CD14-positive monocyte (primary cell): ENCODE results near the gene RRP8. TPM values are rescaled to one million over a fixed set of nuclear protein-coding genes. Genes with fewer than 3 reads are reported as not detected.

Experiments used
- DNase-seq, 3 donors: peaks; one replicate each; pipeline ENCODE4 v3.0.0-alpha.2; 2011 to 2022
- H2AFZ ChIP-seq: 2 replicates; pipeline ENCODE4 v1.6.0; 2012; ENCODE audit warnings: mild to moderate bottlenecking, low read depth, low read length, inconsistent platforms; ENCODE audit not compliant: insufficient read depth, poor library complexity, severe bottlenecking
- H3K27ac ChIP-seq, 2 donors: 1 replicate in 1 of 2; 2 replicates in 1 of 2; pipeline ENCODE4 v1.5.1; 2012 to 2013; ENCODE audit warnings: low read length in 2 of 2, control low read depth in 1 of 2, inconsistent platforms in 1 of 2, low read depth in 1 of 2, mild to moderate bottlenecking in 1 of 2
- H3K27me3 ChIP-seq, 2 donors: one replicate each; pipeline versions ENCODE4 v1.6.0 to v1.6.1; 2011 to 2013; ENCODE audit warnings: low read length in 2 of 2; ENCODE audit not compliant: control insufficient read depth in 2 of 2, insufficient read depth in 2 of 2
- H3K36me3 ChIP-seq, 2 donors: replicated peaks in 1 of 2; 1 replicate in 1 of 2; 2 replicates in 1 of 2; pipeline versions ENCODE4 v1.5.1 to v1.6.1; 2012 to 2013; ENCODE audit warnings: low read length in 2 of 2, control low read depth in 1 of 2, inconsistent platforms in 1 of 2, mild to moderate bottlenecking in 1 of 2; ENCODE audit not compliant: insufficient read depth in 2 of 2, control insufficient read depth in 1 of 2
- H3K4me1 ChIP-seq, 2 donors: 1 replicate in 1 of 2; 2 replicates in 1 of 2; pipeline versions ENCODE4 v1.5.1 to v1.6.1; 2012 to 2013; ENCODE audit warnings: low read length in 2 of 2, control low read depth in 1 of 2, inconsistent platforms in 1 of 2, mild to moderate bottlenecking in 1 of 2, moderate library complexity in 1 of 2; ENCODE audit not compliant: insufficient read depth in 2 of 2, control insufficient read depth in 1 of 2
- H3K4me2 ChIP-seq: replicated peaks from 2 replicates; pipeline ENCODE3; 2012; ENCODE audit warnings: low read length, moderate library complexity, mild to moderate bottlenecking; ENCODE audit not compliant: poor library complexity, severe bottlenecking; ENCODE audit errors: extremely low read depth
- H3K4me3 ChIP-seq, 3 experiments: fragments of 200-600 bp in 1 of 3; sonication (generic) in 1 of 3; replicated peaks in 1 of 3; 1 replicate in 2 of 3; 2 replicates in 1 of 3; pipeline ENCODE4 v1.5.1; 2011 to 2013; ENCODE audit warnings: low read length in 3 of 3, mild to moderate bottlenecking in 3 of 3, control low read depth in 2 of 3, low read depth in 2 of 3, inconsistent platforms in 1 of 3, moderate library complexity in 1 of 3
- H3K79me2 ChIP-seq: 2 replicates; pipeline ENCODE4 v1.6.0; 2012; ENCODE audit warnings: mild to moderate bottlenecking, control low read depth, inconsistent platforms, low read length, moderate library complexity; ENCODE audit not compliant: insufficient read depth
- H3K9ac ChIP-seq: 2 replicates; pipeline ENCODE4 v1.6.0; 2017; ENCODE audit warnings: low read length, mild to moderate bottlenecking; ENCODE audit not compliant: insufficient read depth, poor library complexity, severe bottlenecking
- H3K9me3 ChIP-seq, 2 donors: replicated peaks in 1 of 2; 1 replicate in 1 of 2; 2 replicates in 1 of 2; pipeline versions ENCODE4 v1.5.1 to v1.6.1; 2012 to 2013; ENCODE audit warnings: low read length in 2 of 2, control low read depth in 1 of 2; ENCODE audit not compliant: control insufficient read depth in 1 of 2, insufficient read depth in 1 of 2
- H4K20me1 ChIP-seq: 2 replicates; pipeline ENCODE4 v1.6.0; 2012; ENCODE audit warnings: mild to moderate bottlenecking, low read length, control low read depth, moderate library complexity; ENCODE audit not compliant: insufficient read depth
- H3K27ac Mint-ChIP-seq, 7 donors: one replicate each; pipeline ENCODE4 v1.8.0; 2020; ENCODE audit warnings: mild to moderate bottlenecking in 7 of 7, mixed read lengths in 7 of 7, moderate library complexity in 6 of 7, inconsistent platforms in 2 of 7
- H3K27me3 Mint-ChIP-seq, 3 donors: one replicate each; pipeline ENCODE4 v1.8.0; 2021 to 2022; ENCODE audit warnings: low read depth in 3 of 3, mild to moderate bottlenecking in 3 of 3, mixed read lengths in 3 of 3, moderate library complexity in 3 of 3, inconsistent platforms in 1 of 3
- H3K36me3 Mint-ChIP-seq, 2 donors: one replicate each; pipeline ENCODE4 v1.8.0; 2020; ENCODE audit warnings: mixed read lengths in 2 of 2, inconsistent platforms in 1 of 2, mild to moderate bottlenecking in 1 of 2
- H3K4me1 Mint-ChIP-seq: one replicate; pipeline ENCODE4 v1.8.0; 2020; ENCODE audit warnings: mild to moderate bottlenecking, mixed read lengths
- H3K4me3 Mint-ChIP-seq, 2 donors: one replicate each; pipeline ENCODE4 v1.8.0; 2020; ENCODE audit warnings: mild to moderate bottlenecking in 2 of 2, mixed read lengths in 2 of 2, moderate library complexity in 1 of 2
- H3K9me3 Mint-ChIP-seq, 7 donors: one replicate each; pipeline ENCODE4 v1.8.0; 2020 to 2022; ENCODE audit warnings: mixed read lengths in 7 of 7, mild to moderate bottlenecking in 6 of 7, moderate library complexity in 6 of 7, inconsistent platforms in 2 of 7
- CTCF ChIP-seq: fragments of 200-600 bp; IDR thresholded peaks from one replicate; pipeline ENCODE4 v1.8.0; 2022; ENCODE audit warnings: antibody characterized with exemption, mild to moderate bottlenecking
- WGBS: methylation state at CpG from one replicate; pipeline ENCODE4 v1.1.5; 2013; ENCODE audit warnings: missing lambda C conversion rate; ENCODE audit not compliant: insufficient coverage; 5-methylcytosine and 5-hydroxymethylcytosine counted together
- intact Hi-C, 2 donors: fragments of 100-400 bp; cut with micrococcal nuclease; formaldehyde crosslinking; loops; one replicate each; pipeline versions ENCODE4 v1.15.0 to v1.15.1; 2023
- polyA plus RNA-seq, 3 donors: library from polyadenylated mRNA; depleted of rRNA in 1 of 3; unstranded in 2 of 3; stranded (reverse) in 1 of 3; fragments of 300-500 nt in 2 of 3; fragments of >200 nt in 1 of 3; fragmentation: Illumina TruSeq in 2 of 3; gene quantifications; 1 replicate in 2 of 3; 2 replicates in 1 of 3; pipeline ENCODE4 v1.2.3, GENCODE V29; 2012 to 2021

The RRP8 gene
- polyA plus RNA-seq, 3 donors: 7.2 to 14.1 (median 11.9) TPM

- intact Hi-C loops: no loop called here
- Mint-ChIP-seq H3K9me3 (no peaks in the 10 kb centered on the region), H3K27ac (no peak overlapping the region), H3K4me1 (no peaks in the 10 kb centered on the region), H3K4me3 (no peak overlapping the region), H3K27me3 (peaks cover 0 to 3% (median 1%) of the 10 kb centered on the region in 3 donors), H3K36me3 (peaks cover 20 to 26% of the 10 kb centered on the region in 2 donors)
- no peak overlapping the region for H3K4me3 ChIP-seq
- H3K36me3 ChIP-seq: peaks cover 0 to 29% of the 10 kb centered on the region in 2 donors
- no peaks in the 10 kb centered on the region for H3K4me1 ChIP-seq
- H3K9me3 ChIP-seq: no peaks in the 10 kb centered on the region
- no peaks in the 10 kb centered on the region for H3K27me3 ChIP-seq
- no peaks in the 10 kb centered on the region for H3K79me2 ChIP-seq
- no peak for DNase-seq
- H3K4me2 ChIP-seq: no peak overlapping the region
- H3K9ac ChIP-seq: no peak overlapping the region
- H3K27ac ChIP-seq: no peak overlapping the region
- H4K20me1 ChIP-seq: no peaks in the 10 kb centered on the region
- H2AFZ ChIP-seq: no peak overlapping the region
- WGBS: 98% methylated on average over 6 of the region's 8 CpGs
- TF ChIP-seq CTCF: no peak
These were observed 56.7 kb downstream of the RRP8 start for GRCh38 chr11:6546735-6547134.

GRCh38 chr11:6545917-6546605 lies 57.4 kb downstream of the RRP8 start:
- no peaks in the 10 kb centered on the region for H3K4me1 ChIP-seq
- no peak overlapping the region for H3K9ac ChIP-seq
- H3K27me3 ChIP-seq: no peaks in the 10 kb centered on the region
- no peaks in the 10 kb centered on the region for H3K79me2 ChIP-seq
- H3K4me1 Mint-ChIP-seq: no peaks in the 10 kb centered on the region
- no peak for DNase-seq
- intact Hi-C loops: no loop called here
- H3K4me3 Mint-ChIP-seq: no peak overlapping the region
- TF ChIP-seq CTCF: no peak
- H3K4me3 ChIP-seq: no peak overlapping the region
- no peak overlapping the region for H3K4me2 ChIP-seq
- no peaks in the 10 kb centered on the region for H3K9me3 Mint-ChIP-seq
- 97% methylated on average over 14 of the region's 14 CpGs for WGBS
- H3K27ac Mint-ChIP-seq: no peak overlapping the region
- no peak overlapping the region for H3K27ac ChIP-seq
- H3K36me3 Mint-ChIP-seq: peaks cover 20 to 26% of the 10 kb centered on the region in 2 donors
- no peak overlapping the region for H2AFZ ChIP-seq
- H3K36me3 ChIP-seq: peaks cover 0 to 29% of the 10 kb centered on the region in 2 donors
- peaks cover 0 to 3% (median 1%) of the 10 kb centered on the region in 3 donors for H3K27me3 Mint-ChIP-seq
- no peaks in the 10 kb centered on the region for H4K20me1 ChIP-seq
- H3K9me3 ChIP-seq: no peaks in the 10 kb centered on the region

Other genes with a start within 250 kb of the RRP8 start
- gene SMPD1, start 213.1 kb downstream of the RRP8 start, polyA plus RNA-seq: 10 to 100 TPM in 1 of 3 donors, 1 to 10 TPM in 2; 4.2 to 22.6 (median 4.9) TPM
- 1 to 10 TPM in 2 of 3 donors, under 1 TPM in 1; 0.85 to 2.5 (median 2.4) TPM for gene APBB1, start 184.5 kb downstream of the RRP8 start, polyA plus RNA-seq
- under 1 TPM in 1 of 3 donors, not detected in 2; 0.40 TPM for gene HPX, start 162.6 kb downstream of the RRP8 start, polyA plus RNA-seq
- 10 to 100 TPM in 1 of 3 donors, 1 to 10 TPM in 2; 1.7 to 36.2 (median 3.3) TPM for gene TRIM3, start 129.7 kb downstream of the RRP8 start, polyA plus RNA-seq
- gene ARFIP2, start 122.3 kb downstream of the RRP8 start, polyA plus RNA-seq: 10 to 100 TPM; 21.6 to 43.8 (median 27.2) TPM
- 10 to 100 TPM; 20.0 to 34.9 (median 22.1) TPM for gene TIMM10B, start 122.1 kb downstream of the RRP8 start, polyA plus RNA-seq
- 10 to 100 TPM in 1 of 3 donors, under 1 TPM in 2; 0.24 to 21.0 (median 0.59) TPM for gene DNHD1, start 106.3 kb downstream of the RRP8 start, polyA plus RNA-seq
- 100 to 1,000 TPM; 165 to 271 (median 250) TPM for gene ILK, start 158 bp upstream of the RRP8 start, polyA plus RNA-seq
- 100 to 1,000 TPM; 137 to 233 (median 232) TPM for gene TAF10, start 8.6 kb upstream of the RRP8 start, polyA plus RNA-seq
- gene TPP1, start 15.8 kb upstream of the RRP8 start, polyA plus RNA-seq: 100 to 1,000 TPM; 218 to 359 (median 271) TPM
- under 1 TPM; 0.01 to 0.88 (median 0.02) TPM for gene DCHS1, start 52.2 kb upstream of the RRP8 start, polyA plus RNA-seq
- 10 to 100 TPM in 2 of 3 donors, 1 to 10 TPM in 1; 8.0 to 14.0 (median 12.8) TPM for gene MRPL17, start 79.7 kb upstream of the RRP8 start, polyA plus RNA-seq
- not detected for gene OR2AG2, start 168.4 kb upstream of the RRP8 start, polyA plus RNA-seq
- gene OR2AG1, start 179.4 kb upstream of the RRP8 start, polyA plus RNA-seq: not detected
- not detected for gene OR6A2, start 196.1 kb upstream of the RRP8 start, polyA plus RNA-seq
- not detected for gene OR10A5, start 242.1 kb upstream of the RRP8 start, polyA plus RNA-seq